GM12878 (cell line): ENCODE measurements around the gene MR1. TPM values are rescaled to one million over a fixed set of nuclear protein-coding genes. Genes with fewer than 3 reads are reported as not detected.

Experiments used
- BMI1 ChIP-seq: fragments of 450-650 bp; IDR thresholded peaks from 2 replicates; pipeline ENCODE4 v1.6.1; 2016; ENCODE audit warnings: mild to moderate bottlenecking, moderate library complexity, borderline replicate concordance
- CBX3 ChIP-seq: fragments of 200-600 bp; sonication (generic); IDR thresholded peaks from 2 replicates; pipeline ENCODE4 v1.6.1; 2016; ENCODE audit warnings: low read depth, borderline replicate concordance
- CEBPB ChIP-seq, 2 experiments: fragments of 150-350 bp in 1 of 2; IDR thresholded peaks; 2 replicates each; pipeline ENCODE4 v1.6.1; 2012 to 2014; ENCODE audit warnings: low read depth in 2 of 2, low read length in 2 of 2, borderline replicate concordance in 1 of 2, inconsistent platforms in 1 of 2
- DPF2 ChIP-seq: fragments of 450-650 bp; IDR thresholded peaks from 2 replicates; pipeline ENCODE4 v1.6.1; 2017; ENCODE audit warnings: mild to moderate bottlenecking
- FOXM1 ChIP-seq: IDR thresholded peaks from 2 replicates; pipeline ENCODE4 v1.6.1; 2012; ENCODE audit warnings: low read depth, mild to moderate bottlenecking, inconsistent platforms, low read length, moderate library complexity
- HCFC1 ChIP-seq: fragments of 150-350 bp; IDR thresholded peaks from 2 replicates; pipeline ENCODE4 v1.6.1; 2014; ENCODE audit warnings: low read length
- HDAC6 ChIP-seq: fragments of 200-600 bp; sonication (generic); IDR thresholded peaks from one replicate; pipeline ENCODE4 v1.8.0; 2017; ENCODE audit warnings: antibody characterized with exemption; ENCODE audit not compliant: unreplicated experiment
- KAT2A ChIP-seq: conservative IDR thresholded peaks from 2 replicates; pipeline ENCODE4 v1.6.1; 2011; ENCODE audit warnings: low read depth, low read length; ENCODE audit not compliant: control insufficient read depth
- NR2F1 ChIP-seq: fragments of 450-650 bp; conservative IDR thresholded peaks from 2 replicates; pipeline ENCODE4 v1.6.1; 2017; ENCODE audit warnings: mild to moderate bottlenecking
- RAD21 ChIP-seq: IDR thresholded peaks from 2 replicates; pipeline ENCODE4 v1.6.1; 2011; ENCODE audit warnings: mild to moderate bottlenecking, low read depth, low read length, moderate library complexity; ENCODE audit not compliant: insufficient read depth
- RBBP5 ChIP-seq: fragments of 200-600 bp; sonication (generic); conservative IDR thresholded peaks from 2 replicates; pipeline ENCODE4 v1.6.1; 2016
- RFX5 ChIP-seq: IDR thresholded peaks from 2 replicates; pipeline ENCODE4 v1.6.1; 2011; ENCODE audit warnings: low read depth, low read length, improper control_type of control experiment
- RUNX3 ChIP-seq: IDR thresholded peaks from 2 replicates; pipeline ENCODE4 v1.6.1; 2012; ENCODE audit warnings: low read length, inconsistent platforms
- SIX5 ChIP-seq: IDR thresholded peaks from 2 replicates; pipeline ENCODE4 v1.6.1; 2011; ENCODE audit warnings: mild to moderate bottlenecking, low read depth, low read length, moderate library complexity; ENCODE audit not compliant: severe bottlenecking
- SMAD1 ChIP-seq: fragments of 450-650 bp; IDR thresholded peaks from 2 replicates; pipeline ENCODE4 v1.6.1; 2018; ENCODE audit warnings: mild to moderate bottlenecking, low read depth; ENCODE audit not compliant: partially characterized antibody
- SP1 ChIP-seq: IDR thresholded peaks from one replicate; pipeline ENCODE4 v1.6.1; 2011; ENCODE audit warnings: low read depth, low read length
- SREBF2 ChIP-seq: IDR thresholded peaks from 2 replicates; pipeline ENCODE4 v1.6.1; 2012; ENCODE audit warnings: mild to moderate bottlenecking, low read length
- SRF ChIP-seq, 2 experiments: IDR thresholded peaks; 2 replicates each; pipeline ENCODE4 v1.6.1; 2011; ENCODE audit warnings: low read depth in 2 of 2, low read length in 2 of 2, mild to moderate bottlenecking in 1 of 2, moderate library complexity in 1 of 2
- SUZ12 ChIP-seq: fragments of 200-600 bp; sonication (generic); IDR thresholded peaks from one replicate; pipeline ENCODE4 v1.6.1; 2018; ENCODE audit warnings: antibody characterized with exemption, mild to moderate bottlenecking; ENCODE audit not compliant: unreplicated experiment
- TCF12 ChIP-seq: IDR thresholded peaks from 2 replicates; pipeline ENCODE4 v1.6.1; 2011; ENCODE audit warnings: low read depth, mild to moderate bottlenecking, low read length
- ZNF24 ChIP-seq: fragments of 450-650 bp; IDR thresholded peaks from 2 replicates; pipeline ENCODE4 v1.6.1; 2017; ENCODE audit warnings: antibody characterized with exemption, mild to moderate bottlenecking
- polyA plus RNA-seq, 11 experiments: library from polyadenylated mRNA; depleted of rRNA in 4 of 11; unstranded in 6 of 11; stranded (reverse) in 5 of 11; fragments of >200 nt; fragmentation: Nextera tagmentation in 4 of 11; fragmentation: Illumina TruSeq in 1 of 11; extraction: Ambion mirVana in 4 of 11; extraction: Trizol in 1 of 11; gene quantifications; 1 replicate in 1 of 11; 2 replicates in 10 of 11; pipeline versions ENCODE4 v1.2.1 to v1.2.3, GENCODE V29; 2011 to 2016; ENCODE audit warnings: inconsistent platforms in 2 of 11, missing spikeins in 2 of 11, low read depth in 1 of 11
- total RNA-seq, 4 experiments: library from RNA; depleted of rRNA in 3 of 4; stranded (reverse); fragments of >200 nt in 3 of 4; fragmentation: Illumina TruSeq in 1 of 4; extraction: Trizol in 1 of 4; gene quantifications; 2 replicates each; pipeline versions ENCODE4 v1.2.1 to v1.2.3, GENCODE V29; 2013 to 2021
- TF ChIP-seq, protein P1 (sequence below): fragments of 150-350 bp; IDR thresholded peaks from 2 replicates; pipeline ENCODE4 v1.6.1; 2014; ENCODE audit warnings: mild to moderate bottlenecking, low read depth, low read length
- TF ChIP-seq, protein P2 (sequence below): fragments of 450-650 bp; IDR thresholded peaks from 2 replicates; pipeline ENCODE4 v1.6.1; 2017; ENCODE audit warnings: mild to moderate bottlenecking
- TF ChIP-seq, protein P3 (sequence below): fragments of 450-650 bp; IDR thresholded peaks from 2 replicates; pipeline ENCODE4 v1.6.1; 2017; ENCODE audit warnings: low read depth, mild to moderate bottlenecking, moderate library complexity
- TF ChIP-seq, protein P4 (sequence below): IDR thresholded peaks from 2 replicates; pipeline ENCODE4 v1.6.1; 2012; ENCODE audit warnings: low read length, inconsistent platforms

Gene MR1
- total and polyA plus RNA-seq, 10 of the 15 experiments (the other 5 are each of a cell fraction or from before 2014, with no cell fraction given) = 24.7 to 65.9 (median 30.9) TPM

DNA sequence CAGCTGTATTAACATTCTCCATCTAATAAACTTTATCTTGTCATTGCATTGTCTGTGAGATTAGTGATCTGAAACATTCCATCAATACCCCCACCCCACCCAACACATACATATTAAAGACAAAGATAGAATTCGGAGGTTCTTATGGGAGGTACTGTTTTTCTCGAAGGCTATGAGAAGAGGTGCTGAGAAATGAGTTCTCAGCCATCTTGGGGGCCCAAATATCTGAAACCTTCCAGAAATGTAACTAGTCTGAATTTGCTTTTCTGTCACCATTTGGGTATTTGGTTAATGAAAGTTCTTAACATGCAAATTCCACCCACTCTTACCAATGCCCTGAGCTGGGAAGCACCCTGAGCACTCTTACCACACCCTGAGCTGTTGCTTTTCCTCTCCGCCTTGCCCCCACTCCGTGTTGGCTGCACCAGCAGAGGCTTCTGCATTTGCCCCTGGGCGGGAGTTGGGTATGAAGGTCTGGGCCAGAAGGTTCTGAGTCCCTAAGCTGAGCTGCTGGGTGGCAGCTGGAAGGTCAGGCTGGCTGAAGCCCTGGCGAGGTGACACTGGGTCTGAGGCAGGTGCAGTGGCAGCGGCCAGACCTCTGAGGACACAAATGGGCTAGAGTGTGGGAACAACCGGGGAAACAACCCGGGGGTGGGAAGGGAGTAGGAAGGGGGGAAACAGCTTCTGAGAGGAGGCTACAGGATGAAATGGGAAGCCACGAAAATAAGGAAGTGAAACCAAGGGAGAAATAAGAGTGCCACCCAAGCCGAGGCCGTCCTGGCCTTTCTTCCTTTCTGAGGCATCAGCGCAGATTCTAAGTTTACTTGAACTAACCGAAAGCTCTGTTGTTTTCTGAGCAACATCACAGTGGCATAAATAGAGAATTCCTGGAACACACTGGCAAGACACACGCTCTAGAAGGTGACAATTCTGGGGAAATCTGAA is 28.4 kb downstream of the MR1 start (continued):
- TF ChIP-seq, protein P1, sequence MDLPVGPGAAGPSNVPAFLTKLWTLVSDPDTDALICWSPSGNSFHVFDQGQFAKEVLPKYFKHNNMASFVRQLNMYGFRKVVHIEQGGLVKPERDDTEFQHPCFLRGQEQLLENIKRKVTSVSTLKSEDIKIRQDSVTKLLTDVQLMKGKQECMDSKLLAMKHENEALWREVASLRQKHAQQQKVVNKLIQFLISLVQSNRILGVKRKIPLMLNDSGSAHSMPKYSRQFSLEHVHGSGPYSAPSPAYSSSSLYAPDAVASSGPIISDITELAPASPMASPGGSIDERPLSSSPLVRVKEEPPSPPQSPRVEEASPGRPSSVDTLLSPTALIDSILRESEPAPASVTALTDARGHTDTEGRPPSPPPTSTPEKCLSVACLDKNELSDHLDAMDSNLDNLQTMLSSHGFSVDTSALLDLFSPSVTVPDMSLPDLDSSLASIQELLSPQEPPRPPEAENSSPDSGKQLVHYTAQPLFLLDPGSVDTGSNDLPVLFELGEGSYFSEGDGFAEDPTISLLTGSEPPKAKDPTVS = no peak
- no peak for TF ChIP-seq RAD21
- TF ChIP-seq SUZ12 = no peak
- TF ChIP-seq NR2F1 = peak; percentile 74
- TF ChIP-seq TCF12 = no peak
- TF ChIP-seq CBX3 = no peak
- TF ChIP-seq SIX5 = no peak
- peak; percentile 26 for TF ChIP-seq SMAD1
- peak; percentile 74 for TF ChIP-seq RUNX3
- TF ChIP-seq RBBP5 = no peak
- TF ChIP-seq, protein P2, sequence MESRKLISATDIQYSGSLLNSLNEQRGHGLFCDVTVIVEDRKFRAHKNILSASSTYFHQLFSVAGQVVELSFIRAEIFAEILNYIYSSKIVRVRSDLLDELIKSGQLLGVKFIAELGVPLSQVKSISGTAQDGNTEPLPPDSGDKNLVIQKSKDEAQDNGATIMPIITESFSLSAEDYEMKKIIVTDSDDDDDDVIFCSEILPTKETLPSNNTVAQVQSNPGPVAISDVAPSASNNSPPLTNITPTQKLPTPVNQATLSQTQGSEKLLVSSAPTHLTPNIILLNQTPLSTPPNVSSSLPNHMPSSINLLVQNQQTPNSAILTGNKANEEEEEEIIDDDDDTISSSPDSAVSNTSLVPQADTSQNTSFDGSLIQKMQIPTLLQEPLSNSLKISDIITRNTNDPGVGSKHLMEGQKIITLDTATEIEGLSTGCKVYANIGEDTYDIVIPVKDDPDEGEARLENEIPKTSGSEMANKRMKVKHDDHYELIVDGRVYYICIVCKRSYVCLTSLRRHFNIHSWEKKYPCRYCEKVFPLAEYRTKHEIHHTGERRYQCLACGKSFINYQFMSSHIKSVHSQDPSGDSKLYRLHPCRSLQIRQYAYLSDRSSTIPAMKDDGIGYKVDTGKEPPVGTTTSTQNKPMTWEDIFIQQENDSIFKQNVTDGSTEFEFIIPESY = no peak
- TF ChIP-seq, protein P3, sequence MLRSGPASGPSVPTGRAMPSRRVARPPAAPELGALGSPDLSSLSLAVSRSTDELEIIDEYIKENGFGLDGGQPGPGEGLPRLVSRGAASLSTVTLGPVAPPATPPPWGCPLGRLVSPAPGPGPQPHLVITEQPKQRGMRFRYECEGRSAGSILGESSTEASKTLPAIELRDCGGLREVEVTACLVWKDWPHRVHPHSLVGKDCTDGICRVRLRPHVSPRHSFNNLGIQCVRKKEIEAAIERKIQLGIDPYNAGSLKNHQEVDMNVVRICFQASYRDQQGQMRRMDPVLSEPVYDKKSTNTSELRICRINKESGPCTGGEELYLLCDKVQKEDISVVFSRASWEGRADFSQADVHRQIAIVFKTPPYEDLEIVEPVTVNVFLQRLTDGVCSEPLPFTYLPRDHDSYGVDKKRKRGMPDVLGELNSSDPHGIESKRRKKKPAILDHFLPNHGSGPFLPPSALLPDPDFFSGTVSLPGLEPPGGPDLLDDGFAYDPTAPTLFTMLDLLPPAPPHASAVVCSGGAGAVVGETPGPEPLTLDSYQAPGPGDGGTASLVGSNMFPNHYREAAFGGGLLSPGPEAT = peak; percentile 96
- TF ChIP-seq KAT2A = no peak
- no peak; the same call in 1 of the 2 replicates for TF ChIP-seq BMI1
- peak; percentile 46; the same call in 1 of the 2 replicates for TF ChIP-seq ZNF24
- no peak for TF ChIP-seq SP1
- TF ChIP-seq, protein P4, sequence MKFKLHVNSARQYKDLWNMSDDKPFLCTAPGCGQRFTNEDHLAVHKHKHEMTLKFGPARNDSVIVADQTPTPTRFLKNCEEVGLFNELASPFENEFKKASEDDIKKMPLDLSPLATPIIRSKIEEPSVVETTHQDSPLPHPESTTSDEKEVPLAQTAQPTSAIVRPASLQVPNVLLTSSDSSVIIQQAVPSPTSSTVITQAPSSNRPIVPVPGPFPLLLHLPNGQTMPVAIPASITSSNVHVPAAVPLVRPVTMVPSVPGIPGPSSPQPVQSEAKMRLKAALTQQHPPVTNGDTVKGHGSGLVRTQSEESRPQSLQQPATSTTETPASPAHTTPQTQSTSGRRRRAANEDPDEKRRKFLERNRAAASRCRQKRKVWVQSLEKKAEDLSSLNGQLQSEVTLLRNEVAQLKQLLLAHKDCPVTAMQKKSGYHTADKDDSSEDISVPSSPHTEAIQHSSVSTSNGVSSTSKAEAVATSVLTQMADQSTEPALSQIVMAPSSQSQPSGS = 0 out of 2 replicates have a peak, but pooled peaks have one; percentile 3
- no peak for TF ChIP-seq HCFC1
- TF ChIP-seq SRF (IDR thresholded peaks at IDR 0.05; ENCODE audit: low read depth in 2 of 2, low read length in 2 of 2) = no peak
- no peak for TF ChIP-seq HDAC6
- no peak for TF ChIP-seq SREBF2
- TF ChIP-seq DPF2 = peak; percentile 98
- no peak for TF ChIP-seq CEBPB (IDR thresholded peaks at IDR 0.05; ENCODE audit: borderline replicate concordance in 1 of 2, low read depth in 2 of 2, low read length in 2 of 2)
- no peak for TF ChIP-seq RFX5
- TF ChIP-seq FOXM1 = peak; percentile 31; the same call in 1 of the 2 replicates
